ENCODE measurements around the gene KLHL21. TPM values are rescaled to one million over a fixed set of nuclear protein-coding genes. Genes with fewer than 3 reads are reported as not detected.
A peak's percentile ranks its signal among the peaks of the same experiment; 100 is the strongest.

The KLHL21 gene
- total and polyA plus RNA-seq, 12 donors: 20.4 to 93.3 (median 69.6) TPM

DNA sequence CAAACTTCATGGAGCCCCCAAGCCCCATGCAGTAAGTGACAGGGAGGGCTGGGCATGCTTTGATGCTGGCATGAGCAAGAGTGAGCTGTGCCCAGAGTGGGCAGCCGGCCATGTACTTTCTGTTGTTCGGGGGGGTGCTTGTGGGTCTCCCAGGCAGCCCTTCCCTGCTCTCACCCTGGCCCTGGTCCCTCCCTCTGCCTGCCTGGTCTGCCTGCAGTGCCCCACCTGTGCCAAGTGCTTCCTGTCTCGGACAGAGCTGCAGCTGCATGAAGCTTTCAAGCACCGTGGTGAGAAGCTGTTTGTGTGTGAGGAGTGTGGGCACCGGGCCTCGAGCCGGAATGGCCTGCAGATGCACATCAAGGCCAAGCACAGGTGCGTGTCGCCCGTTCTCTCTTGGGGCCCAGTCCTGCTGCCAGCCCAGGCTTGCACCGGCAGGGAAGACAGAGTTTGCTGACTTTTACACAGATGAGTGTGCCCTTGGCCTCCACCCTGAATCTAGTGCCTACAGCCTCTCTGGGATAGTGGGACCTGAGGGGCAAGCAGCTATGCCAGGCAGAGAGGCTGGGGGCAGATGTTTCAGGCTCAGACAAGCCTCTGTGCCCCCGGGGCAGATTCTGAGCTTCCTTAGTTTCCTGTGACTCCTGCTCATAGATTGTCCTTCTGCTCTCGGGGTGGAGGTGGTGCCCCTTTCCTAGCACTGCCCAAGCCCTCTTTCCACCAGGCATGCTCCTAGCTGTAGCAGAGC is 15.2 kb downstream of the KLHL21 start:
- Histone ChIP-seq H3K4me3 (no peak overlapping the region), H3K27me3 (no peaks in the 10 kb centered on the region), H3K4me1 (peaks cover 27 to 76% (median 69%) of the 10 kb centered on the region in 9 donors), H3K9me3 (no peaks in the 10 kb centered on the region), H3K27ac (peak overlapping the region in 6 of 10 donors; percentile 30 to 68 (median 44)), H3K36me3 (peaks cover 0 to 67% (median 26%) of the 10 kb centered on the region in 9 donors)
- ATAC-seq (peak; percentile 74 to 92 (median 86)), DNase-seq (peak; percentile 79 to 82)
- TF ChIP-seq, protein P1, sequence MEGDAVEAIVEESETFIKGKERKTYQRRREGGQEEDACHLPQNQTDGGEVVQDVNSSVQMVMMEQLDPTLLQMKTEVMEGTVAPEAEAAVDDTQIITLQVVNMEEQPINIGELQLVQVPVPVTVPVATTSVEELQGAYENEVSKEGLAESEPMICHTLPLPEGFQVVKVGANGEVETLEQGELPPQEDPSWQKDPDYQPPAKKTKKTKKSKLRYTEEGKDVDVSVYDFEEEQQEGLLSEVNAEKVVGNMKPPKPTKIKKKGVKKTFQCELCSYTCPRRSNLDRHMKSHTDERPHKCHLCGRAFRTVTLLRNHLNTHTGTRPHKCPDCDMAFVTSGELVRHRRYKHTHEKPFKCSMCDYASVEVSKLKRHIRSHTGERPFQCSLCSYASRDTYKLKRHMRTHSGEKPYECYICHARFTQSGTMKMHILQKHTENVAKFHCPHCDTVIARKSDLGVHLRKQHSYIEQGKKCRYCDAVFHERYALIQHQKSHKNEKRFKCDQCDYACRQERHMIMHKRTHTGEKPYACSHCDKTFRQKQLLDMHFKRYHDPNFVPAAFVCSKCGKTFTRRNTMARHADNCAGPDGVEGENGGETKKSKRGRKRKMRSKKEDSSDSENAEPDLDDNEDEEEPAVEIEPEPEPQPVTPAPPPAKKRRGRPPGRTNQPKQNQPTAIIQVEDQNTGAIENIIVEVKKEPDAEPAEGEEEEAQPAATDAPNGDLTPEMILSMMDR (IDR thresholded peaks at IDR 0.05): no peak
- WGBS, 2 donors: 39 to 59% methylated on average over 13 of the region's 13 CpGs
- intact Hi-C loops (cut with DNase I): no loop called here

- WGBS, 2 donors: 67 to 71% methylated on average over 11 of the region's 11 CpGs
- no peak overlapping the region for H3K4me3 ChIP-seq
- no peak for DNase-seq
- no peaks in the 10 kb centered on the region for H3K27me3 ChIP-seq
- intact Hi-C loops (cut with DNase I): no loop called here
- ATAC-seq: peak in 3 of 8 donors; percentile 5 to 21 (median 18)
- no peaks in the 10 kb centered on the region for H3K9me3 ChIP-seq
- TF ChIP-seq, protein P1 (IDR thresholded peaks at IDR 0.05): no peak
- peaks cover 26 to 76% (median 66%) of the 10 kb centered on the region in 9 donors for H3K4me1 ChIP-seq
- peak overlapping the region in 6 of 10 donors; percentile 30 to 68 (median 54) for H3K27ac ChIP-seq
- peaks cover 0 to 58% (median 24%) of the 10 kb centered on the region in 9 donors for H3K36me3 ChIP-seq
Measured at GRCh38 chr1:6586404-6586816, 16.3 kb downstream of the KLHL21 start.

DNA sequence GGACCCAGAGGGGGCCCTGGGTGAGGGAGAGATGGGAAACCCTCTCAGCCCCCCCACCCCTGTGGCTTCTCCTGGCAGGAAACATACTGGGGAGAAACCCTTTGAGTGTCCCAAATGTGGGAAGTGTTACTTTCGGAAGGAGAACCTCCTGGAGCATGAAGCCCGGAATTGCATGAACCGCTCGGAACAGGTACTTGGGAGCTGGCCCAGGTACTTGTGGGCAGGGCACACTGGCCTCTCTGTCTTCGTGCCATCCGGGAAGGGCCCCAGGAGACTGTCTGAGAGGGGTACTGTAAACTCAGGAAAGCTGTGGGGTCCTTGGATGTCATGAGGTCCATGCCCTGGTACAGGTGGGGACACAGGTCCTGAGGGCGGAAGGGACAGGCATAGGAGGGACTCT is 16.8 kb downstream of the KLHL21 start:
- WGBS, 2 donors: 78 to 86% methylated on average over 7 of the region's 7 CpGs

DNA sequence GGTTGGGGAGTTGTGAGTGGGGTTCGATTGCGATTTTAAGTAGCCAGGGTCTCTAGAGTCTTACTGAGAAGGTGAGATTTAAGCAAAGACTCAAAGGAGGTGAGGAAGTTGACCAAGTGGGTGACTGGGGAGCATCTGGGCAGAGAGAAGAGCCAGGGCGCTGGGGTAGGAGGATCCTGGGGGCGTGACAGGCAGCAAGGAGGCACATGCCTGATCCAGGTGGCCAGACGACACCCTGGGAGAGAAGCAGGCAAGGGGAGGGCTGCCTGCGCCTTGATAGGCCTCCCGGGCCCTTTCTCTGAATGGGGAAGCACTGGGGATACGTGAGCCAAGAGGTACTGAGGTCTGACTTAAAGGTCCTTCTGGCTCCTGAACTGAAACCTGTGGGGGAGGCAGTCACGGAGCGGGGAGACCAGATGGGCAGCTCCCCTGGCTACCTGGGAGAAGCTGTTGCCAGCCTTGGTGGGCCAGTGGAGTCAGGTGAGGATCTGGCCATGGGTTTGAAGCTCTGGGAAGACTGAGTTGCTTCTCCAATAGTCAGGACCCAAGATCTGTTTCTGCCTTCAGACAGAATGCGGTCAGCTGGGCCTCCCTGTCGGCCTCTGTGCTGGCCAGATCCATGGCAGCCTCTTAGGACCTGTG is 17.5 kb downstream of the KLHL21 start:
- H3K4me1 ChIP-seq: peaks cover 35 to 82% (median 65%) of the 10 kb centered on the region in 9 donors
- TF ChIP-seq, protein P1 (IDR thresholded peaks at IDR 0.05): no peak
- H3K36me3 ChIP-seq: peaks cover 0 to 46% (median 19%) of the 10 kb centered on the region in 9 donors
- no peak for ATAC-seq
- no peak for DNase-seq
- 82 to 85% methylated on average over 12 of the region's 12 CpGs for WGBS, 2 donors
- intact Hi-C loops (cut with DNase I): no loop called here
- H3K4me3 ChIP-seq: no peak overlapping the region
- no peaks in the 10 kb centered on the region for H3K27me3 ChIP-seq
- no peak overlapping the region for H3K27ac ChIP-seq
- no peaks in the 10 kb centered on the region for H3K9me3 ChIP-seq

More for the DNA sequence above, 16.8 kb downstream of the KLHL21 start:
- TF ChIP-seq, protein P1 (IDR thresholded peaks at IDR 0.05): no peak
- no peaks in the 10 kb centered on the region for H3K9me3 ChIP-seq
- peak in 1 of 8 donors; percentile 0 for ATAC-seq
- H3K27ac ChIP-seq: peak overlapping the region in 1 of 10 donors; percentile 30
- no peaks in the 10 kb centered on the region for H3K27me3 ChIP-seq
- H3K4me1 ChIP-seq: peaks cover 30 to 76% (median 66%) of the 10 kb centered on the region in 9 donors
- no peak for DNase-seq
- no peak overlapping the region for H3K4me3 ChIP-seq
- intact Hi-C loops (cut with DNase I): no loop called here
- peaks cover 0 to 53% (median 24%) of the 10 kb centered on the region in 9 donors for H3K36me3 ChIP-seq
